ENCODE results near the gene FAM186B.

GRCh38 chr12:49565406-49566265 lies 39.8 kb downstream of the FAM186B start:
- TF ChIP-seq CTCF (IDR thresholded peaks at IDR 0.05; ENCODE audit: poor library complexity) (no peak), EZH2 (IDR thresholded peaks at IDR 0.05; ENCODE audit: borderline replicate concordance) (no peak), EZH2phosphoT487 (IDR thresholded peaks at IDR 0.05; ENCODE audit: low read depth, severe bottlenecking, unreplicated experiment) (no peak)

Data from hepatocyte (in vitro differentiated cells).